GM19463 (cell line): ENCODE results near the gene KIRREL3.

Source experiments
- ATAC-seq: cut with Tn5 transposase; IDR thresholded peaks from one replicate; pipeline ENCODE4 v1.9.1; 2021; ENCODE audit warnings: mild to moderate bottlenecking, moderate library complexity; ENCODE audit not compliant: unreplicated experiment

The KIRREL3 gene

GRCh38 chr11:126459691-126460281 lies 540.8 kb downstream of the KIRREL3 start:
- no peak for ATAC-seq

DNA sequence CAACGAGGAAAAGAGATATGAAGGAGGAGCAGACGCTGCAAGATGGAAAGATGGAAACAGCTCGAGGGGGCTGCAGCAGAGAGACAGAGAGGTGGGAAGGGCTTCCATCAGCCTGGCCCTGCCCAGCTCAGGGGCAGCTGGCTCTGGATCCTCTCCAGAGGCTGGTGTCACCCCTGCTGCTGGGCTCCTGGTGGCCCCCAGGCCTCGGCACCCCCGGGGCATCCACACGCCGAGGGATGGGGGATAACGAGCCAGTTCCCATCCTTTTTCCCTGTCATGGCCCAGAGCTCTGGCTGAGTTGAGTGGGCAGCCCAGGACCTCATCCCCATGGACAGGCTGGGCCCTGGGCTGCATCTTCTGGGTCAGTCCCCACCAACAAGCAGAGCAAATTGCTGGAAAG lies 542.8 kb downstream of the KIRREL3 start:
- ATAC-seq = no peak

GRCh38 chr11:126456783-126457542 lies 543.6 kb downstream of the KIRREL3 start:
- ATAC-seq = no peak

- ATAC-seq = no peak
Observed at GRCh38 chr11:126456089-126456488, 544.5 kb downstream of the KIRREL3 start.

DNA sequence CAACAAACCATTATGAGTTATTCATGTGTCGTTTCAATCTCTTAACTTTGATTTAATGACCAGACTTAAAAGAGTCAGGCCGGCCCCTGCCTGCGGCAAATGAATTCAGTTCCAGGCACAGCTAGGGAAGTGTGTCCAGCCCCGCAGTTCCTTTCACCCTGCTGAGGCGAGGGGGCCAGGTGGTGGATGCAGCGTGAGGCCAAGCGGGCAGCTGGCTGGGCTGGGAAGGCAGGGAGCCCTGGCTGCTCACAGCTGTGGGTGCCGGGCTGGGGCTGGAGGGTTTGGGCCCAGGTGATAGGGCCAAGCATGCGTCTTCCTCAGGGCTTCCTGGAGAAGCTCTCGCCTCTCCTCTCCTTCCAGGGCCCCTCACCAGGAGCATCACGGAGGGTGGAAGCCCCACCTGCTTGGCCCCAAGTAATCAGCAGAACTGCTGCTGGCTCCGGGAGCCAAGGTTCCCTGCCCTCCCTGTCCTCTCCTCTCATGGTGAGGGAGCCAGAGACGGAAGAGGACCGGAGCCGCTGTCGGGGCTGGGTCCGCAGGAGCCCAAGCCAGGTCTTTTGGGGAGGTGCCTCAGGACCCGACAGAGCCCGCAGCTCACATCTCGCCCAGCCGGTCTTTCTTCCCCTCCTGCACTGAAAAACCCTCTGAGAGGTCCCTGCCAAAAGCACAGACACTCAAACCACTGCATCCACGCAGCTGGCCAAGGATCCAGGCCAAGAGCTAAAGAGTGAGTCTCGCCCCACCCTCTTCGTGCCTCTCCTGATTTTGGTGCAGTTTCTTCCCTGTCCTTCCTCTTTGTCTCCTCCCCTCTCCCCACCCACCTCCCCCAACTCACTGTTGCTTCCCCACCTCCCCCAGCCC lies 548.1 kb downstream of the KIRREL3 start:
- no peak for ATAC-seq

- no peak for ATAC-seq
Observed at GRCh38 chr11:126451211-126451802, 549.3 kb downstream of the KIRREL3 start.

- no peak for ATAC-seq
Observed at GRCh38 chr11:126450806-126451205, 549.8 kb downstream of the KIRREL3 start.

GRCh38 chr11:126450198-126450597 lies 550.4 kb downstream of the KIRREL3 start:
- no peak for ATAC-seq

GRCh38 chr11:126446581-126446980 lies 554.0 kb downstream of the KIRREL3 start:
- ATAC-seq = no peak

DNA sequence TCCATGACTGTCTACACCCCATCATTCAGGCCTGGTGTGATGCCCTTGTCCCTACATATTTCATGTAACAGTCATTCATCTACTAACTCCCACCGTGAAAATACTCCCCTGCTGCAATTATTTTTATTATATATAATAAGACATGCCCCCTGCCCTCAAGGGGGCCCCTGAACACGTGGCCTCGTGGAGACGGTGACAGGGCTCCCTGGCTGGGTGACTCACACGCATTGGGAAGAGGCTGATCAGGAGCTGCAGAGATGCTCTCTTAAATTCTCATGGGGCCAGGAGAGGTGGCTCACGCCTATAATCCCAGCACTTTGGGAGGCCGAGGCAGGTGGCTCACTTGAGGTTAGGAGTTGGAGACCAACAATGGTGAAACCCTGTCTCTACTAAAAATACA lies 556.5 kb downstream of the KIRREL3 start:
- ATAC-seq = no peak

DNA sequence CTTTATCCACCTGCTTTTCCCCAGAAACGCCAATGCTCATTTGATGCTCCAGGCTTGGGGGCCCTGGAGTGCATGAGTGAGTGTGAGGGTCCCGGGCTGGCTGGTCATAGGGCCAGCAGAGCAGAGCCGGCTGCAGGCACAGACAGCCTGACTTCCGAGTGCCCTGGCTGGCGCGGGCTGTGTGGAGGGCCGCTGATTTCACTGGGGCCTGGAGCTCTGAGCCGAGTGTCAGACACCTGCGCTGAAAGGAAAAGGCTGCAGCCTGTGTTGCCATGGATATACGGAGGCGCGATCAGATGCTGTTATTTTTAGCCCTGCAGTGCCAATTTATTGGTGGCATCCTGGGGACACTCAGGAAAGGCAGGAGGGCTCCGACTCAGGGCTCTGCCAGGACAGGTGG lies 557.5 kb downstream of the KIRREL3 start:
- no peak for ATAC-seq

DNA sequence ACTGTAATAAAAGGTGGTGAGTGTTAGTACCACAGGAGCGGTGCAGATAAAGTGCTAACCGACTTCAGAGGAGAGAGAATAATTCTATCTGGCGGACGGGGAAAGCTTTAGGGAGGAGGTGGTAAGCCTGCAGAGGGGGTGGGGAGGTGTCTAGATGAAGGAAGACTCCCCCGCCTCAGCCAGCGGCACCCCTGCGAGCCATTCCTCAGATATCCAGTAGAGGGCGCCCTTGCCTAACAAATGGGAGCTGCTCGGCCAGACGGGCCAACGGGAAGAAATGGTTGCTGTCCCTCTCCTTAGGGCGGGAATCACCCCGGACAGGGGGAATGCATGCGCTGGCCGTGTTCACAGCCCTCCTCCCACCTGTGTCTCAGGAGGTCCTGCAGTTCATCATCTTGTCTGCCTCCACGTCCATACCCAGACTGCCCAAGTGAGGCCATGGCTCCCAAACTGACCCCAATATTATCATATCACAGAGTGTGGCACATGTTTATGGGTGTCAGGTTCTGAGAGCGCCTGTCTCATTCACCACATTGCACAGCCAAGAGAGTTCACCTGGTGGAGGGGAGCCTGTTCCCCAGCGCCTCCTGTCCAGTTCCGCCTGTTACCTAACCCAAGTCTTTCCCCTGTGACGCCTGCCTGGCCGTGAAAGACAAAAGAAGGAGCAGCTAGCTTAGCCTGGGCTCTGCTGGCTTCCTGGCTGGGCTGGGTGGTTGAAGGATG lies 559.6 kb downstream of the KIRREL3 start:
- no peak for ATAC-seq

- no peak for ATAC-seq
Observed at GRCh38 chr11:126440276-126440675, 560.3 kb downstream of the KIRREL3 start.

DNA sequence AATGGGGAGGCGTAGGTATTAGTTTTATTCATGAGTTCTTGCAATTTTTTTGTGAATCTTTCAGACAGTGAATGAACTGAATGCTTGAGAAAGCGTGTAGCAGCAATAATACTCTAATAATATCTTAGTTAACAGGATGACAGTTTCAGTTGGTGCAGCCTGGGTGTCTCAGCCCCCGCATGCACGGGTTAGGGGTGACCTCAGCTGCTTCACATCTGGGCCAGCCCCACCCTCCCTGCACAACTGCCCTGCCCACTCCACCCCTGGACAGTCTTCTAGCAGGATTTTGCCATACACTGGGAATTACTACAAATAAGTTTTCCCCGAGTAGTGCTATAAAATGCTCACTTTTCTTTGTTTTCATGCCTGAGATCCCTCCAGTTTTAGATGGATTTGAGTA lies 561.9 kb downstream of the KIRREL3 start:
- no peak for ATAC-seq

DNA sequence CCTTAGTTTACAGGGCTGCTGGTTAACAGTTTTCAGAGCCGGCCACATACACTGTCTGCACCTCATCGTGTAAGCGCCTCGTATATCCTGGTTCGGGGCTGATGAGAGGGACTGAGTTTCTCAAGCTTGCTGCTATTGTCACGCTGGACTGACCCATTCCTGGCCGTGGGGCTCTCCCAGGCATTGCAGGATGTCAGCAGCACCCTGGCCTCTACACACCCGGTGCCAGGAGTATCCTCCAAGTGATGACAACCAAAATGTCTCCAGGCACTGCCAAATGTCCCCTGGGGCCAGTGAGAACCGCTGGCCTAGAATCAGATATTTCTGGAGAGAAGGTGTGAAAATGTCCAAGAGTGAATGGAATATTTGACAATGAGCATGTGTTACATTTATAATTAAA lies 562.3 kb downstream of the KIRREL3 start:
- ATAC-seq = no peak

DNA sequence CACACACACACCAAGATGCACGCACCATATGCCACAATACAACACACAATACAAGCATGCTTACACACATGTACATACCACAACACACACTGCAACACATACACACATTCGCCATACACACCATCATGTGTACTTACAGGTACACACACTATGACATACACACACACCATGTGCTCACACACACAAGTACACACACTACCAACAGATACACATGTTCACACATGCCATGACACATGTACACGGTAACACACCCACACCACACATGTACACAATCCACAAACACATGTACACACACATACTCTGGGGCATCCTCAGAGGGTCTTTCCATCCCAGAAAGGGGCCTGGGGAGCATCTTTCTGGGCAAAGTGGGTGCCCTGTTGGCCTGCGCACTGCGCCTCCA lies 562.8 kb downstream of the KIRREL3 start:
- ATAC-seq = no peak

- ATAC-seq = no peak
Observed at GRCh38 chr11:126436209-126436755, 564.3 kb downstream of the KIRREL3 start.

- no peak for ATAC-seq
Observed at GRCh38 chr11:126434950-126435335, 565.6 kb downstream of the KIRREL3 start.

GRCh38 chr11:126433989-126434949 lies 566.3 kb downstream of the KIRREL3 start:
- ATAC-seq = no peak
